AML-193 (cell line): Measurements from ENCODE around the gene HUS1B.
A peak's percentile ranks its signal among the peaks of the same experiment; 100 is the strongest.
"Not testable (repeated sequence)": the region's sequence is repeated elsewhere in the genome, so short reads cannot be mapped to it uniquely, and the experiment has no call there.

Experiments
- DNase-seq, 2 experiments: peaks; one replicate each; lab custom pipeline; 2025; lab: John Stamatoyannopoulos, UW

Gene HUS1B

GRCh38 chr6:656460-657252 lies at the start of gene HUS1B:
Gene HUS1B (minus strand): TSS chr6:657100. CDS start chr6:656944, 156 bp downstream.
- no peak for DNase-seq

GRCh38 chr6:706146-706545 lies 49.2 kb upstream of the HUS1B start:
- DNase-seq, result no peak

GRCh38 chr6:705047-705446 lies 48.1 kb upstream of the HUS1B start:
- no peak for DNase-seq

- no peak for DNase-seq
These were observed 47.1 kb upstream of the HUS1B start for GRCh38 chr6:704046-704445.

GRCh38 chr6:703552-703951 lies 46.7 kb upstream of the HUS1B start:
- DNase-seq, result no peak

GRCh38 chr6:701700-702479 lies 45.0 kb upstream of the HUS1B start:
- no peak for DNase-seq

GRCh38 chr6:701215-701614 lies 44.3 kb upstream of the HUS1B start:
- DNase-seq, result no peak

- no peak for DNase-seq
These were observed 43.6 kb upstream of the HUS1B start for GRCh38 chr6:700490-700889.

GRCh38 chr6:699319-699718 lies 42.4 kb upstream of the HUS1B start:
- no peak for DNase-seq

GRCh38 chr6:694431-695126 lies 37.7 kb upstream of the HUS1B start:
- not testable (repeated sequence) for DNase-seq

- DNase-seq, result no peak
These were observed 36.8 kb upstream of the HUS1B start for GRCh38 chr6:693723-694009.

- DNase-seq, result peak; percentile 86 to 89
These were observed 36.2 kb upstream of the HUS1B start, which contains the start of gene EXOC2 for GRCh38 chr6:692858-693722. Gene EXOC2 (minus strand): TSS chr6:693139. CDS start chr6:637818, 55,321 bp downstream.

- DNase-seq, result peak; percentile 44 to 60
These were observed 35.5 kb upstream of the HUS1B start for GRCh38 chr6:692356-692851.

- no peak for DNase-seq
These were observed 32.3 kb upstream of the HUS1B start for GRCh38 chr6:689223-689622.

GRCh38 chr6:686497-686896 lies 29.6 kb upstream of the HUS1B start:
- DNase-seq, result no peak

GRCh38 chr6:684831-685636 lies 28.1 kb upstream of the HUS1B start:
- DNase-seq, result no peak

GRCh38 chr6:683742-684440 lies 27.0 kb upstream of the HUS1B start:
- DNase-seq, result no peak

- no peak for DNase-seq
These were observed 23.9 kb upstream of the HUS1B start for GRCh38 chr6:680666-681340.

GRCh38 chr6:680251-680650 lies 23.4 kb upstream of the HUS1B start:
- no peak for DNase-seq

GRCh38 chr6:679282-679681 lies 22.4 kb upstream of the HUS1B start:
- no peak for DNase-seq
